Adrenal gland (tissue), 12 donors: ENCODE results near the gene RBPJ. TPM values are rescaled to one million over a fixed set of nuclear protein-coding genes. Genes with fewer than 3 reads are reported as not detected.

Experiments
- DNase-seq, 7 donors: peaks; one replicate each; pipeline ENCODE4 v3.0.0-alpha.2; 2019 to 2020
- H3K27ac ChIP-seq, 5 donors: fragments of 200-600 bp; sonication (generic) in 4 of 5; 1 replicate in 3 of 5; 2 replicates in 2 of 5; pipeline versions ENCODE4 v1.5.1 to v1.8.0; 2016 to 2020; ENCODE audit warnings: mild to moderate bottlenecking in 1 of 5
- H3K27me3 ChIP-seq: fragments of 200-600 bp; 2 replicates; pipeline ENCODE4 v1.8.0; 2021
- H3K36me3 ChIP-seq, 2 donors: fragments of 200-600 bp; replicated peaks in 1 of 2; 1 replicate in 1 of 2; 2 replicates in 1 of 2; pipeline versions ENCODE4 v1.5.1 to v1.8.0; 2018 to 2022
- H3K4me1 ChIP-seq, 2 donors: fragments of 200-600 bp; replicated peaks in 1 of 2; 1 replicate in 1 of 2; 2 replicates in 1 of 2; pipeline versions ENCODE4 v1.5.1 to v1.8.0; 2018 to 2021
- H3K4me3 ChIP-seq, 4 donors: fragments of 200-600 bp; sonication (generic) in 3 of 4; one replicate each; pipeline ENCODE4 v1.5.1; 2016 to 2018
- H3K9me3 ChIP-seq, 3 donors: fragments of 200-600 bp; sonication (generic) in 1 of 3; replicated peaks in 1 of 3; 1 replicate in 2 of 3; 2 replicates in 1 of 3; pipeline versions ENCODE4 v1.5.1 to v1.8.0; 2016 to 2021
- CTCF ChIP-seq, 6 experiments: fragments of 450-650 bp in 4 of 6; fragments of 200-600 bp in 2 of 6; sonication (generic) in 1 of 6; IDR thresholded peaks; 1 replicate in 5 of 6; 2 replicates in 1 of 6; pipeline versions ENCODE4 v1.5.1 to v1.8.0; 2016 to 2021; ENCODE audit warnings: antibody characterized with exemption in 6 of 6, mild to moderate bottlenecking in 2 of 6, moderate library complexity in 1 of 6
- POLR2A ChIP-seq, 2 donors: fragments of 450-650 bp; IDR thresholded peaks; one replicate each; pipeline ENCODE4 v1.6.1; 2017; ENCODE audit warnings: antibody characterized with exemption in 2 of 2, mild to moderate bottlenecking in 2 of 2, moderate library complexity in 1 of 2
- WGBS, 4 donors: extraction: QIAGEN DNeasy Blood & Tissue Kit in 2 of 4; methylation state at CpG; one replicate each; pipeline versions ENCODE4 v1.1.5 to v1.1.7; 2013 to 2017; 5-methylcytosine and 5-hydroxymethylcytosine counted together
- intact Hi-C, 2 donors: fragments of 100-400 bp; cut with DNase I; formaldehyde crosslinking; loops; one replicate each; pipeline versions ENCODE4 v1.14.1 to v1.15.0; 2022 to 2023
- polyA plus RNA-seq, 3 donors: library from polyadenylated mRNA; stranded (reverse); fragments of 200-250 nt in 2 of 3; fragments of 350-450 nt in 1 of 3; fragmentation: Illumina TruSeq in 1 of 3; extraction: RNeasy Lipid Tissue Mini Kit (QIAGEN cat#74804) in 1 of 3; gene quantifications; one replicate each; pipeline ENCODE4 v1.2.3, GENCODE V29; 2013 to 2014
- total RNA-seq, 9 donors: library from RNA; depleted of rRNA in 4 of 9; stranded (reverse); fragments of >200 nt in 4 of 9; fragments of 120-200 nt in 1 of 9; fragmentation: NEBNext Ultra II Directional in 1 of 9; extraction: Animal tissue kit (Norgen Biotek cat#: 25700) in 1 of 9; gene quantifications; one replicate each; pipeline versions ENCODE4 v1.1.0 to v1.2.4, GENCODE V29; 2013 to 2023
- donor health status: healthy with polysubstance abuse.
- donor health status: Bipolar disorder and iron deficiency.
- donor health status: DM: yes; HTN: yes; CAD: no.
- donor health status: DM: no; HTN: no; CAD: no.
- donor health status: DM: no; HTN: no; CAD: no.
- donor health status: DM: yes; HTN: yes; CAD: no.

The RBPJ gene
- total and polyA plus RNA-seq, 12 donors: 23.4 to 76.1 (median 51.8) TPM

GRCh38 chr4:26360273-26360672 lies 39.5 kb downstream of the RBPJ start:
- Histone ChIP-seq H3K4me3 (no peak overlapping the region), H3K27ac (no peak overlapping the region), H3K9me3 (no peaks in the 10 kb centered on the region), H3K4me1 (peaks cover 0 to 14% of the 10 kb centered on the region in 2 donors), H3K36me3 (no peaks in the 10 kb centered on the region), H3K27me3 (no peaks in the 10 kb centered on the region)
- intact Hi-C loops: no loop called here
- WGBS, 4 donors: 94 to 96% (median 95%) methylated on average over 4 of the region's 4 CpGs
- DNase-seq: no peak
- TF ChIP-seq CTCF (IDR thresholded peaks at IDR 0.05) (no peak), POLR2A (IDR thresholded peaks at IDR 0.05) (no peak)

DNA sequence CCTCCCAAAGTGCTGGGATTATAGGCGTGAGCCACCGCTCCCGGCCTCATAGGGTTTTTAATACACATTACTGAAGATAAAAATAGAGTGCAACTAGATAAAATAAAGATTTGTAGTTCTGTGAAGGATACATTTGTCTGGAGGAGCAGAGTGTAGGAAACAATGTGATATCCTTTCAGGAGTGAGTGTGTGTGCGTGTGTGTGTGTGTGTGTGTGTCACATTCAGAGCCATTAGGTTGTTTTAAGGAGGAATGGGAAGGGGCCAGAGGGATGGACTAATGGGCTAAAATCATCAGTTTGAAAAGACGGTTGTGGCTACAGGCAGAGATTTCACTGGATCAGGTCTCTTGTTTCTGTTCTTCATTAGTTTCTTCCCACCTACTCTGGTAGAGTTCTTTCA lies 40.0 kb downstream of the RBPJ start:
- DNase-seq: no peak
- no peak for TF ChIP-seq POLR2A (IDR thresholded peaks at IDR 0.05)
- no peak for TF ChIP-seq CTCF (IDR thresholded peaks at IDR 0.05)
- intact Hi-C loops: no loop called here
- no peaks in the 10 kb centered on the region for H3K27me3 ChIP-seq
- WGBS, 4 donors: 80 to 88% (median 87%) methylated on average over 5 of the region's 5 CpGs
- no peak overlapping the region for H3K4me3 ChIP-seq
- peaks cover 0 to 11% of the 10 kb centered on the region in 2 donors for H3K4me1 ChIP-seq
- no peaks in the 10 kb centered on the region for H3K36me3 ChIP-seq
- H3K9me3 ChIP-seq: no peaks in the 10 kb centered on the region
- H3K27ac ChIP-seq: no peak overlapping the region

DNA sequence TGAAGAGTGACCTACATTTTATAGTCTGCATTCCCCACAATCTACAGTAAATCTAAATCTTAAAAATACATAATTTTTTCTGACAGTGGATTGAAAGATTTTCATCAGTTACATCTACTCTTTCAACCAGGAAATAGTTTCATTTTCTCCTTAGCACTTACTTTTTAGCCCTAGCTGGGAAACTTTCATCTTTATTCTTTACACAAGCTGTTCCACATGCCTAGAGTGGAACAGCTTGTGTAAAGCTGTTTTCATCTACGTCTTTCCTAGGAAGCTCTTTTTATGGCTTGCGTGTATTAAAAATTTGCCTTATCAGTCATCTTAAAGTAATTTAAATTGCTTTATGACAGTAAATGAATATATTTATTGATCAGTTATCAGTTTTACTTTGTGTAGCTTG lies 40.5 kb downstream of the RBPJ start:
- Histone ChIP-seq H3K4me1 (peaks cover 0 to 7% of the 10 kb centered on the region in 2 donors), H3K27ac (no peak overlapping the region), H3K9me3 (no peaks in the 10 kb centered on the region), H3K36me3 (no peaks in the 10 kb centered on the region), H3K27me3 (no peaks in the 10 kb centered on the region), H3K4me3 (no peak overlapping the region)
- 91 to 98% (median 93%) methylated on average over 2 of the region's 2 CpGs for WGBS, 4 donors
- intact Hi-C loops: no loop called here
- no peak for DNase-seq
- TF ChIP-seq CTCF (IDR thresholded peaks at IDR 0.05): no peak
- TF ChIP-seq POLR2A (IDR thresholded peaks at IDR 0.05): no peak

DNA sequence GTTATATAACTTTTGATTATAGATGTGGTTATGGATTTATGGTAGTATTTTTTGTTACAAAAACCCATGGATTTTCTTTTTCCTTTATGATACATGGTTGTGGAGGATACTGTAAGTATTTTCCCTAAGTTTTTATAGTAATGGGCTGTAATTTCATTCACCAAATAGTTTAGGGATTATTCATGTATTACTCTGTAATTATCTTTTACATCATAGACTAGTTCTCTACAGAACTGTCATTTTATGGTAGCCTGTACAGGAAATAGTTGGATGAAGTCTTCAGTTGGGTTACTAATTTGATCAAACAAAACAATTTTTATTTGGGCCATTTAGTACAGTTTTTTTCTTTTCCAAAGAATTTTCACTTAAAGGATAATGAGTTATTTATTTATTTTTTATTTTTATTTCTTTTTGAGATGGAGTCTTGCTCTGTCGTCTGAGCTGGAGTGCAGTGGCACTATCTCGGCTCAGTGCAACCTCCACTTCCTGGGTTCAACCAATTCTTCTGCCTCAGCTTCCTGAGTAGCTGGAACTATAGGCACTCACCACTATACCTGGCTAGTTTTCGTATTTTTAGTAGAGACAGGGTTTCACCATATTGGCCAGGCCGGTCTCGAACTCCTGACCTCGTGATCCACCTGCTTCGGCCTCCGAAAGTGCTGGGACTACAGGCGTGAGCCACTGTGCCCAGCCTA lies 42.1 kb downstream of the RBPJ start:
- Histone ChIP-seq H3K9me3 (no peaks in the 10 kb centered on the region), H3K27ac (no peak overlapping the region), H3K4me3 (no peak overlapping the region), H3K27me3 (no peaks in the 10 kb centered on the region), H3K4me1 (peaks cover 0 to 5% of the 10 kb centered on the region in 2 donors), H3K36me3 (no peaks in the 10 kb centered on the region)
- WGBS, 4 donors: 89 to 95% (median 94%) methylated on average over 9 of the region's 9 CpGs
- no peak for DNase-seq
- intact Hi-C loops: no loop called here
- TF ChIP-seq CTCF (IDR thresholded peaks at IDR 0.05): no peak
- no peak for TF ChIP-seq POLR2A (IDR thresholded peaks at IDR 0.05)
